ENCODE data around the gene SAFB.

GRCh38 chr19:5700455-5701092 is 77.7 kb downstream of the SAFB start:
- TF ChIP-seq CTCF (conservative IDR thresholded peaks at IDR 0.05; ENCODE audit: low read depth, low read length) (no peak), EZH2 (IDR thresholded peaks at IDR 0.05; ENCODE audit: borderline replicate concordance, low read depth, low read length, poor library complexity, severe bottlenecking) (no peak)

Measured in A673 (cell line).